GM12891 (cell line): ENCODE data around the gene SERTAD4.
"Not testable (repeated sequence)": the region's sequence is repeated elsewhere in the genome, so short reads cannot be mapped to it uniquely, and the experiment has no call there.

Experiments used
- DNase-seq: peaks from one replicate; pipeline ENCODE4 v3.0.0; 2011; ENCODE audit warnings: low spot score; ENCODE audit not compliant: insufficient read length
- FAIRE-seq: peaks from 2 replicates; lab custom pipeline; 2011; peaks lifted over from hg19 to GRCh38; lab: Jason Lieb, UNC
- PAX5 ChIP-seq: IDR thresholded peaks from 2 replicates; pipeline ENCODE4 v1.6.1; 2011; ENCODE audit warnings: low read length, moderate library complexity, mild to moderate bottlenecking; ENCODE audit not compliant: insufficient read depth, severe bottlenecking
- POLR2A ChIP-seq: IDR thresholded peaks from 2 replicates; pipeline ENCODE4 v1.6.1; 2011; ENCODE audit warnings: low read depth, low read length, control low read depth
- POLR2AphosphoS5 ChIP-seq: IDR thresholded peaks from 2 replicates; pipeline ENCODE4 v1.6.1; 2011; ENCODE audit warnings: low read depth, low read length, control low read depth
- POU2F2 ChIP-seq: IDR thresholded peaks from 2 replicates; pipeline ENCODE4 v1.6.1; 2011; ENCODE audit warnings: low read depth, mild to moderate bottlenecking, control low read depth, low read length, moderate library complexity
- SPI1 ChIP-seq: IDR thresholded peaks from 2 replicates; pipeline ENCODE4 v1.6.1; 2011; ENCODE audit warnings: low read depth, low read length, control low read depth
- TAF1 ChIP-seq: IDR thresholded peaks from 2 replicates; pipeline ENCODE4 v1.6.1; 2011; ENCODE audit warnings: low read depth, low read length, control low read depth

Gene SERTAD4

DNA sequence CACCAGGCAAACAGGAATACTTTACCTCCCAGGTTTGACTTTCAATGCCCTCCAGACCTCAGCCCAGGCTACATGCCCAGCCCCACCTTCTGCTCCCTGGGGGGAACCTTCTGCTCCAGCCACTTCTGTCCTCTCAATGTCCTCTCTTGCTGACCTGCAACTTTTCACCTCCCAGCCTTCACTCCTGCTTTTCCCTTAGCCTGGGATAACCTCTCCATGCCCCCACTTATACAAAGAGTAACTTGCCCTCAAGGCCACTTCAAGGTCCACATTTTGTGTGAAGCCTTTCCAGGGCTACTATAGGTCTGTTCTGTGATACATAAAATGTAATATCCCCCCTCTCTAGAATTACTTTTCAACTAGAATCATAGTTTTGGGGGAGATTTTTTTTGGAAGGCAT, 21.7 kb downstream of the SERTAD4 start:
- FAIRE-seq (no peak), DNase-seq (no peak)
- TF ChIP-seq POLR2A (no peak), PAX5 (no peak), SPI1 (no peak), POLR2AphosphoS5 (no peak), POU2F2 (no peak)

DNA sequence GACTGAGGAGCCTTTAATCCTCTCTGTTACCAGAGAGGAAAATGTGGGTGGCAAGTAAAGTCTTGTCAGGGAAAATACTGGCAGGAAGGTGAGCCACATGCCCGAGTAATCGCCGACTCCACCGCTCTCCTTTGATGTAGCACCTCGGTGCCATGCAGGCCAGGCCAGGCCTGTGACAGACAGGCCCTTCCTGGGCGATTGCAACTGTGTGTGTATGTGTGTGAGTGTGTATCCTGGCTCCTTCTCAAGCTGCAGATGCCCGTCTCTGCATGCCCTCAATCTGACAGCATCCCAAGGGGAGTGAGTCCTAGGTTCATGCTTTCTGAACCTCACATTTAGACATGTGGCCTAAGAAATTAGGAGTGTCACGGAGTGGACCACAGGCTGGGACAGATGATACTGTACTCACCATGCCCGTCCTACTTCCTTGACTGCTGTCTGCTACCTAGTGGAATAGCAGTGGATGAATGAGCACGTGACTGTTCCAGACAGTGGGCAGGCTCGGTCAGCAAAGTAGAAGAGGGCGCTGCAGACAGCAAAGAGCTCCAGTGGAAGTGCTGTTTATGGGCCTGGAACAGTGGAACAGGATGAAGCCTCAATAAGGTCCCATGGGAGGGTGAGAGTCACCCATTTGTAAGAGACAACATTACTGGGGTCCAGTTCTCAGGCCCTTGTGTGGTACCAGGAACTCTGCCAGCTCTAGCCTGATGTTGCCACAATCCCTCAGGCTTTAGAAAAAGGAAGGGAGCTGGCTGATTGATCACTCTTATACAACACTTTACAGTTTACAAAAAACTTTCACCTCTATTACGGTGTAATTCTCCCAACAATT, 25.3 kb downstream of the SERTAD4 start:
- TF ChIP-seq PAX5, result no peak
- TF ChIP-seq POLR2A, result no peak
- TF ChIP-seq TAF1, result no peak
- TF ChIP-seq POU2F2, result no peak
- TF ChIP-seq POLR2AphosphoS5, result no peak
- TF ChIP-seq SPI1, result no peak
- DNase-seq, result no peak
- no peak for FAIRE-seq

DNA sequence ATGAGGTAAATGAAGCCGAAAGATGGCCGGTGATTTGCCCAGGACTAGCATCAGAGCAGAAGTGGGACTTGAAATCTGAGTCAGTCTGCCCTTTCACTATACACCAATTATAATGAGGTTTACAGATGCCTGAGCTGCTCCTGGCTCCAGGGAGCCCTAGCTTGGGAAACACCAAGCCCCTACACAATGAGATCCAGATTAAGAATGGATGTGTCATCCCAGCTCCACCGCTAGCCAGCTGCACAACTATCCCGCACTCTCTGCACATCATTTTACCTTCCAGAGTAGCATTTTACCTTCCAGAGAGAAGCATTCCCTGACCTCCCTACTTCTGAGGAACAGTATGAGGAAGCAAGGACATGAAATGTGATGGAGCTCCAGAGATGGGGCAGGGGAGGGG, 27.0 kb downstream of the SERTAD4 start:
- FAIRE-seq (no peak), DNase-seq (no peak)
- no peak for TF ChIP-seq TAF1
- TF ChIP-seq POLR2AphosphoS5, result no peak
- no peak for TF ChIP-seq POU2F2
- no peak for TF ChIP-seq POLR2A
- no peak for TF ChIP-seq PAX5
- no peak for TF ChIP-seq SPI1

DNA sequence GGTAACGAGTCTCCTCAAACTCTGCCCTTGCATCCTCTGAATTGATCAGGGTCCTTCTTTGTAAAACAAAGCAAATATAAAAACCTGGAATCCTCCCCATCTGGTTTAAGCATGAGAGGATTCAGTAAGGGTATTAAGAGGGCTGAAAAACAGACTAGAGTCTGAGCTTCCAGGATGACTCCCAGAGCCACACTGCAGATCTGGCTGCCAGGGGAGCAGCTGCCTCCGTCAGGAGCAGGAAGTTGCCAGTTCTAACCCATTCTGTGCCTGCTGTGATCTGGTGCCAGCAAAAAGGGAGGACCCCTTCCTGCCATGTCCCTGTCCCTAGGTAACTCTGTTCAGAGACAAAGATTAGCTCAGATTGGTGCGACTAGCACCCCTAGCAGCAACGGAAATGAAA, 27.5 kb downstream of the SERTAD4 start:
- TF ChIP-seq POU2F2 (no peak), POLR2AphosphoS5 (no peak), POLR2A (no peak), PAX5 (no peak), TAF1 (no peak), SPI1 (no peak)
- FAIRE-seq (no peak), DNase-seq (no peak)

DNA sequence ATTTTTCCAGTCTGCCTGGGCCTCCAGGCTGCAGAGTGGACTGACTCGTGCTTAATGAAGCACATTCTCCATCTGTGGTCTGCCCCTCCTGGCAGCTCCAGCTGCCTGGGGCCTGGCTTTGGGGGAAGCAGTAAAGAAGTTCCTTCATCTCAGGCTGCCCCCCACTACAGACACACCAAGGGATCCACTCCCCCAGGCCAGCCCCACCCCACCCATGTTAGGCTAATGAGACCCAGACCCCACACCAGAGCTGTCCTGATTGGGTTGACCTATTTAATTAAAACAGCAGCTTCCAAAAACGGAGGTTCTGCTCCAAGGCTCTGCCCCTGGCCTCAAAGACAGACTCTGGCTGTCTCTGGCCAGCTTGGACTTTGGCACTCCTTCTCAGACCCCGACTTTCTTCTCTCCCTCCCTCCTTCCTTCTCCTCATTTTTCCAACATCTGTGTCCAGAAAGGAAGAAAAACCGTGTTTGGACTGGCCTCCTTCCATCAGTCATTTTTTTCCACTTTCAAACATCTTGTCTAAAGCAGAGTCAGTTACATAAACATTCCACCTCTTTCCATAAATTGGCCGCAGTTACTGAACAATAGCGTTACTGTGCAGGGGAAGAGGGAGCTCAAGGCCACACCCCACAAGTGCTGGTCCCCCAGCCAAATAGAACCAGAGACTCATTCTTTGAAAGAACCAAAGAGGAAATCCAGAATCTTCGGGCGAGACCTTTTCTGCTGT, 29.7 kb downstream of the SERTAD4 start:
- FAIRE-seq (no peak), DNase-seq (no peak)
- TF ChIP-seq POLR2A (no peak), PAX5 (no peak), POLR2AphosphoS5 (no peak), TAF1 (no peak), POU2F2 (no peak), SPI1 (no peak)

DNA sequence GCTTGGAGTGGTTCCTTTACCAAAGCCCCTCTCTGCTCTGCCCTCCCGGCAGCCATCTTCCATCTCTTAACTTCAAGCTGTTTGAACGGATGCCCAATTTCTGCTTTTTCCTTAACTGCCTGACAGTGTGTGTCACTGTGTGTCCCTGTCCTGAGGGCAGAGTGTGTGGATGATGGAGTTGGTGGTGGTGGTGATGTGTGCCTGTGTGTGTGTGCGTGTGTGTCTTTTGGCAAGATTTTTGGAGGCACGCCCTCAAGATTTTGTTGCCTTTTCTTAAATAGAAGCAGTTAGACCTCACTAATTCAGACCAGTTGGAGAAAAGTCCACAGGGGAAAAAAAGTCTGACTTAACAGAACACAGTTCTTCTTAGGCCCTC, 30.3 kb downstream of the SERTAD4 start:
- TF ChIP-seq PAX5, result no peak

DNA sequence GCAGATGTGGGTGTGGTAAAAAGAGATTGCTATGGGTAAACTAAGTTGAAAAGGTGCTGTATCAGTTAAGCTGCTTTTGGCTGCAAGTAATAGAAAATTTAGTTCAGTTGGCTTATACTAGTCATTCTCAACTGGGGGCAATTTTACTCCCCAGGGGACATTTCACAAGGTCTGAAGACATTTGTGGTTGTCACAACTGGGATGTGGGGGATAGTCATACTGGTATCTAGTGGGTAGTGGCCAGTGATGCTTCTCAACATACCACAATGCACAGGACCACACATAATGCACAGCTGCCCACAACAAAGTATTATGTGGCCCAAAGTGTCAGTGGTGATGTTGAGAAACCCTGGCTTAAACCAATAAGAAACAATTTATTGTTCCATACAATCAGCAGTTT, 31.4 kb downstream of the SERTAD4 start:
- FAIRE-seq (no peak), DNase-seq (no peak)
- TF ChIP-seq POLR2AphosphoS5, result no peak
- no peak for TF ChIP-seq PAX5
- TF ChIP-seq SPI1, result no peak
- TF ChIP-seq TAF1, result no peak
- no peak for TF ChIP-seq POU2F2
- no peak for TF ChIP-seq POLR2A

More for the DNA sequence above, 30.3 kb downstream of the SERTAD4 start:
- FAIRE-seq (no peak), DNase-seq (no peak)

DNA sequence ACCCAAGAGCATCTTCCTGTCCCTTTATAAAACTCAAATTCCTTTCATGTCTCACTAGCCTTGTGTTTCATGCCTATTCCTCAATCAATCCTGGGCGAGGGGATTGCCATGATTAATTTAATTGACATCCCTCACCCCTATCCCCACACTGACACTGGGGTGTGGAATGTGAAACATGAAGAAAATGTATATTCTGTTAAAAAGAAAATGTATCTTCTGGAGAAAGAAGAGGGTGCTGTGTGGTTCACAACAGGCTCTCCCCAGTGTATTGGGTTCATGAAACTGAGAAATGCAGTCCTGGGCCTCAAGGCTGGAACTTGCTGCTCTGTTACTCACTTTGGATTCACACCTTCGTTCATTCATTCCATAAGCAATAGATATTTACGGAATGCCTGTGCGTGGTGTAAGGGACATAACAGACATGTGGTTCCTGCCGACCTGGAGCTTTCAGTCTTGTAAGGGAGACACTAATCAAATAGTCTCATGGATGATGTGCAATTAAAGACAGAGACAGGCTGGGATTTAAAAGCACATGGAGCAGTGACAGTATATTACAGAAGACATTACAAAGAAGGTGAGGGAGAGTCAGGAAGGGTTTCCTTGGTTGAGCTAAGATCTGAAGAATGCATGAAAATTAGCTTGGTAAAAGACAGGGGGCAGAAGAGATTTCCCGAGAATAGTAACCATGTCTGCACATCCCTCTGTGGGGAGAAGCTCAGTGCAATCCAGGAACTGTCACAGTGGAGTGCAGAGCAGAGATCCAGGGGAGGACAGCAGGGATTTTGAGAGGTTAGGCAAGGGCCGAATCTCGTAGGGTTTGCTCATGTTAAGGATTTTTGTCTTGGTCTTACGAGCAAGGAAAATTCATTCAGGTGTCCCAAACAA, 32.1 kb downstream of the SERTAD4 start:
- TF ChIP-seq POLR2AphosphoS5 (no peak), PAX5 (no peak), POU2F2 (no peak), TAF1 (no peak), SPI1 (no peak), POLR2A (no peak)
- DNase-seq (no peak), FAIRE-seq (no peak)

DNA sequence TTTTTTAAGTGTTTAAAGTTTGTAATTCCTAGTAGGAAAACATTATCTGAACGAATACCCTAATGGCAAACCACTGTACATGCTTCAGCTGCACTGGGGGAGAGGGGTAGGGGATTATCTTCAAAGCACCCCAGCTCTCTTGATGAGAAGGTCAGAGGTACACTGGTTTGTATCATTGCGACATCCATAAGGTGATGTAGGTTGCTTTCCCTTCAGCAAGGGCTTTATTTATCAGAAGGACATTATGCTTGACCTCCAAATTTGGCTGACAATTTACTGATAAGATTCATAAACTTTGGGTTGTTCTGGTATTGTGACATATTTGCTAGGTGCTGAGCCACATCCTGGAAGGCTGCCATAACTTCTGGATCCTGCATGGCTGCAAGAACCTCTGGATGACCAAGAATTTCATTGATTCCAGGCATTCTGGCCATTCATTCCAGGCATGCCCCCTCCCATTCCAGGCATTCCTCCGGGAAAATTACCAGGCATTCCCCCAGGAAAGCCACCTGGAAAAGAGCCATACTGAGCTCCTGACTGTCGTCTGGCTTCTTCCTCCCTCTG, 32.9 kb downstream of the SERTAD4 start:
- not testable (repeated sequence) for DNase-seq, FAIRE-seq
